HFFc6 (cell line): ENCODE data around the gene AMMECR1. TPM values are rescaled to one million over a fixed set of nuclear protein-coding genes. Genes with fewer than 3 reads are reported as not detected.

Experiments used
- DNase-seq: peaks from one replicate; pipeline ENCODE4 v3.0.0-alpha.2; 2018
- H3K27ac Mint-ChIP-seq: 2 replicates; pipeline ENCODE4 v1.8.0; 2020; ENCODE audit warnings: mild to moderate bottlenecking, mixed read lengths
- H3K27me3 Mint-ChIP-seq: 2 replicates; pipeline ENCODE4 v1.8.0; 2021; ENCODE audit warnings: mild to moderate bottlenecking, moderate library complexity, mixed read lengths; ENCODE audit not compliant: insufficient read depth
- H3K36me3 Mint-ChIP-seq: 2 replicates; pipeline ENCODE4 v1.8.0; 2021; ENCODE audit warnings: low read depth, mixed read lengths
- H3K4me1 Mint-ChIP-seq: 2 replicates; pipeline ENCODE4 v1.8.0; 2020; ENCODE audit warnings: low read depth, mixed read lengths
- H3K4me3 Mint-ChIP-seq: 2 replicates; pipeline ENCODE4 v1.8.0; 2020; ENCODE audit warnings: mild to moderate bottlenecking, moderate library complexity, mixed read lengths
- H3K9me3 Mint-ChIP-seq: 2 replicates; pipeline ENCODE4 v1.8.0; 2020; ENCODE audit warnings: mild to moderate bottlenecking, mixed read lengths
- total RNA-seq, 6 experiments: library from RNA; stranded (reverse); fragmentation: NEBNext Ultra II Directional; extraction: Animal tissue kit (Norgen Biotek cat#: 25700); gene quantifications; 2 replicates in 1 of 6; 3 replicates in 5 of 6; pipeline ENCODE4 v1.2.3, GENCODE V29; 2021
- TF ChIP-seq, protein P1 (sequence below): fragments of 200-600 bp; sonication (generic); IDR thresholded peaks from 2 replicates; pipeline ENCODE4 v1.5.0; 2021; ENCODE audit warnings: antibody characterized with exemption, mild to moderate bottlenecking

Gene AMMECR1
- total RNA-seq, 6 experiments from 2014 or later, result 10.1 to 13.4 (median 11.7) TPM

- Mint-ChIP-seq H3K36me3 (no peaks in the 10 kb centered on the region), H3K27me3 (peaks cover 2% of the 10 kb centered on the region; the same call in 1 of the 2 replicates), H3K9me3 (no peaks in the 10 kb centered on the region), H3K4me3 (no peak overlapping the region), H3K4me1 (peaks cover 32% of the 10 kb centered on the region), H3K27ac (no peak overlapping the region)
- TF ChIP-seq, protein P1, sequence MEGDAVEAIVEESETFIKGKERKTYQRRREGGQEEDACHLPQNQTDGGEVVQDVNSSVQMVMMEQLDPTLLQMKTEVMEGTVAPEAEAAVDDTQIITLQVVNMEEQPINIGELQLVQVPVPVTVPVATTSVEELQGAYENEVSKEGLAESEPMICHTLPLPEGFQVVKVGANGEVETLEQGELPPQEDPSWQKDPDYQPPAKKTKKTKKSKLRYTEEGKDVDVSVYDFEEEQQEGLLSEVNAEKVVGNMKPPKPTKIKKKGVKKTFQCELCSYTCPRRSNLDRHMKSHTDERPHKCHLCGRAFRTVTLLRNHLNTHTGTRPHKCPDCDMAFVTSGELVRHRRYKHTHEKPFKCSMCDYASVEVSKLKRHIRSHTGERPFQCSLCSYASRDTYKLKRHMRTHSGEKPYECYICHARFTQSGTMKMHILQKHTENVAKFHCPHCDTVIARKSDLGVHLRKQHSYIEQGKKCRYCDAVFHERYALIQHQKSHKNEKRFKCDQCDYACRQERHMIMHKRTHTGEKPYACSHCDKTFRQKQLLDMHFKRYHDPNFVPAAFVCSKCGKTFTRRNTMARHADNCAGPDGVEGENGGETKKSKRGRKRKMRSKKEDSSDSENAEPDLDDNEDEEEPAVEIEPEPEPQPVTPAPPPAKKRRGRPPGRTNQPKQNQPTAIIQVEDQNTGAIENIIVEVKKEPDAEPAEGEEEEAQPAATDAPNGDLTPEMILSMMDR, result no peak
- no peak for DNase-seq
Observed at GRCh38 chrX:110201799-110202198, 116.1 kb downstream of the AMMECR1 start.

- no peaks in the 10 kb centered on the region for H3K27me3 Mint-ChIP-seq
- H3K27ac Mint-ChIP-seq, result no peak overlapping the region
- H3K36me3 Mint-ChIP-seq, result no peaks in the 10 kb centered on the region
- TF ChIP-seq, protein P1, result no peak
- DNase-seq, result no peak
- H3K9me3 Mint-ChIP-seq, result no peaks in the 10 kb centered on the region
- no peak overlapping the region for H3K4me3 Mint-ChIP-seq
- H3K4me1 Mint-ChIP-seq, result no peaks in the 10 kb centered on the region
Observed at GRCh38 chrX:110194977-110195376, 122.9 kb downstream of the AMMECR1 start.

DNA sequence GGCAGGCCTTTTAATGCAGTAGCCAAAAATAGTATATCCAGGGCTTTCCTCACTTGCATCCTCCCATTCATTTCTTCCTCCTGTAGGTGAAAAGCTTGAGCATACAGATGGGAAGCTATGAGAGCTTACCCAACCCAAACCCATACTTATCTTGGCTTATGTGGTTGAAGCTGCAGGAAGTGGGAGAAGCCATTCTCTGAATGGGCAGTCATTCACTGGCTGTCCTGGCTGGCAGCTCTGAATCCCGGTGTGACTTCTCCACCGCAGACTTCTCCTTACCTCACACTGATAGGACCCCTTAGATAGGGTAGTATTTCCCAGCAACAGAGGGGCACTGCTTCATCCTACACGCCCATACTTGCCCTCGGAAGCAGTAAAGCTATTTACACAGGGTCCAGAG is 125.4 kb downstream of the AMMECR1 start:
- Mint-ChIP-seq H3K27ac (no peak overlapping the region), H3K9me3 (no peaks in the 10 kb centered on the region), H3K4me3 (no peak overlapping the region), H3K4me1 (peaks cover 14% of the 10 kb centered on the region), H3K36me3 (no peaks in the 10 kb centered on the region), H3K27me3 (no peaks in the 10 kb centered on the region)
- TF ChIP-seq, protein P1, result no peak
- DNase-seq, result no peak

DNA sequence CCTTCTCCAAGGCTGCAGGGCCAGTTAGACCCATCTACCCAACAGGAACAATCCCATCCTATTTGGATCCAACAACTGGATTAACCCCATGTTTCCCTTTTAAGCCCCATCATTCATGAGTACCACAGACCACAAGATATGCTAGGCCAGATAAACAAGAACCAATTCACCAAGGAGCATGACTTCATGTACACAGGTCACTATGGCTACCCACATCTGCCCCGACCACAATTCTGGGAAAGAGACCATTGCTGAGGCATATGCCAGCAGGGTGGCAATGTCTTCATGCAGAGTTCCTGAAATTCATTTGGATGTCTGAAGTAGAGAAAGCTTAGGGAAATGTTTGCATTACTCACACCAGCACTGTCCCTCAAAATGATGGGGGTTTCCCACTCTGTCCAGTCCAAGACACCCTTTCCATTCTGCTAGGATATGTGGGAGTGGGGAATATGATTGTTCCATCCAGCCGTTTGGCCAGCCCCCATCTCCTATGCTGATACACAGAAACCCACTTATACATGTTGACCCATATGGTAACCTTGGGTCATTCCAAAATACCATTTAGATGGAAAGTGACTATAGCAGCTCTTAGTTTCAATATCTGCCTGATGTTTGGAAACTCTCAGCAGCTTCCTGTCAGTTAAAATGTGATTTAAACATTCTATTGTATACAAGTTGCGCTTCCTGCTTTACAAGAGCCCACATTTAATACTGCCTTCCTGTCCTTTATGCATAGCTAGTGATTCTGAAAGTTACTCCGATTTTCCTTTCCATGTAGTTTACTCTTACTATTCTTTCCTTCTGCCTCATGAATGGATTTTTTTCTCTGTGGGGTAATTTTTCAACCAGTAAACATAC is 129.0 kb downstream of the AMMECR1 start:
- H3K36me3 Mint-ChIP-seq, result peaks cover 6% of the 10 kb centered on the region; the same call in 1 of the 2 replicates
- no peaks in the 10 kb centered on the region for H3K9me3 Mint-ChIP-seq
- H3K4me1 Mint-ChIP-seq, result peaks cover 14% of the 10 kb centered on the region
- TF ChIP-seq, protein P1, result no peak
- H3K27me3 Mint-ChIP-seq, result no peaks in the 10 kb centered on the region
- DNase-seq, result no peak
- H3K27ac Mint-ChIP-seq, result no peak overlapping the region
- no peak overlapping the region for H3K4me3 Mint-ChIP-seq

- TF ChIP-seq, protein P1, result no peak
- no peak for DNase-seq
- Mint-ChIP-seq H3K9me3 (no peaks in the 10 kb centered on the region), H3K36me3 (peaks cover 15% of the 10 kb centered on the region), H3K27ac (peak overlapping the region; percentile 79; the same call in 1 of the 2 replicates), H3K4me3 (no peak overlapping the region; the same call in 1 of the 2 replicates), H3K4me1 (peaks cover 40% of the 10 kb centered on the region), H3K27me3 (no peaks in the 10 kb centered on the region; the same call in 1 of the 2 replicates)
Observed at GRCh38 chrX:110183314-110183713, 134.6 kb downstream of the AMMECR1 start.
